BLaER1 treated with 17β-estradiol and CSF1 and Interleukin-3, amounts not matched to agents 10 nM and 100 nM (cell line): ENCODE data around the gene KIAA0586.
"Not testable (repeated sequence)": the region's sequence is repeated elsewhere in the genome, so short reads cannot be mapped to it uniquely, and the experiment has no call there.

ENCODE experiments used
- H3K27ac ChIP-seq, 11 experiments: shearing (Covaris generic); formaldehyde crosslinking; 2 replicates each; pipeline ENCODE4 v1.8.1; 2022
- H3K27me3 ChIP-seq, 11 experiments: shearing (Covaris generic); formaldehyde crosslinking; 2 replicates each; pipeline ENCODE4 v1.8.1; 2022
- H3K36me3 ChIP-seq, 11 experiments: shearing (Covaris generic); formaldehyde crosslinking; 2 replicates each; pipeline ENCODE4 v1.8.1; 2022
- H3K4me1 ChIP-seq, 10 experiments: shearing (Covaris generic); formaldehyde crosslinking; 2 replicates each; pipeline ENCODE4 v1.8.1; 2022
- H3K4me2 ChIP-seq, 11 experiments: shearing (Covaris generic); formaldehyde crosslinking; 2 replicates each; pipeline ENCODE4 v1.8.1; 2022
- H3K4me3 ChIP-seq, 10 experiments: shearing (Covaris generic); formaldehyde crosslinking; 2 replicates each; pipeline ENCODE4 v1.8.1; 2022
- H3K9ac ChIP-seq, 11 experiments: shearing (Covaris generic); formaldehyde crosslinking; 2 replicates each; pipeline ENCODE4 v1.8.1; 2022
- H3K9me3 ChIP-seq, 11 experiments: shearing (Covaris generic); formaldehyde crosslinking; replicated peaks in 1 of 11; 2 replicates each; pipeline ENCODE4 v1.8.1; 2022
- H4K20me1 ChIP-seq, 11 experiments: shearing (Covaris generic); formaldehyde crosslinking; 2 replicates each; pipeline ENCODE4 v1.8.1; 2022
- Cebpa-rat ChIP-seq, 11 experiments: shearing (Covaris generic); IDR thresholded peaks; 2 replicates each; pipeline ENCODE4 v1.8.1; 2022

The KIAA0586 gene

GRCh38 chr14:58408681-58409215 lies 18.8 kb upstream of the KIAA0586 start:
- no peak overlapping the region for H3K4me3 ChIP-seq
- no peak overlapping the region for H3K27ac ChIP-seq
- no peak overlapping the region for H3K9ac ChIP-seq
- no peaks in the 10 kb centered on the region for H3K27me3 ChIP-seq
- peaks cover 59 to 86% (median 70%) of the 10 kb centered on the region in 11 experiments for H3K36me3 ChIP-seq
- H3K9me3 ChIP-seq = no peaks in the 10 kb centered on the region
- no peak for TF ChIP-seq Cebpa-rat (IDR thresholded peaks at IDR 0.05)
- no peaks in the 10 kb centered on the region for H3K4me1 ChIP-seq
- H4K20me1 ChIP-seq = peaks cover 0 to 9% (median 0%) of the 10 kb centered on the region in 11 experiments; a peak in 3 of 22 replicates
- H3K4me2 ChIP-seq = no peak overlapping the region

DNA sequence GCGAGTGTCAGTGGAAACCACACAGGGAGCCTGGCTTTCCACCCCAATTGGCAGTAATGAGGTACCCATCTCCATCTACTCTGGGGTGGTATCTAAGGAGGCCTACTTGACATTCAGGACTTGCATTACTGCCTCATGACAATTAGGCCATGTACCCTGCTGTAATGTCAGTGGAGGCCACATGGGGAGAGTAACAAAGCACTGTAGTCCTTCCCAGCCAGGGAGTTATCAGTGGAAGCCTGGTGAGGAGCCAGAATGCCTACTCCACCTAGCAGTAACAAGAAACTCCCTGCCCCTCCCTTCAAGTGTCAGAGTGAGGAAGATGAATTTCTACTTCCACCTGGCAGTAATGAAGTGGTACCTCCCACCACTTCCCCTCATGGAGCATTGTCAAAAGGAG lies 12.7 kb upstream of the KIAA0586 start:
- Histone ChIP-seq H3K9ac (no peak overlapping the region), H3K4me1 (peaks cover 0 to 9% (median 0%) of the 10 kb centered on the region in 10 experiments; a peak in 2 of 20 replicates), H4K20me1 (peaks cover 0 to 46% (median 9%) of the 10 kb centered on the region in 11 experiments; a peak in 9 of 22 replicates), H3K4me2 (no peak overlapping the region), H3K36me3 (peaks cover 75 to 98% (median 94%) of the 10 kb centered on the region in 11 experiments), H3K9me3 (peaks cover 5 to 11% (median 8%) of the 10 kb centered on the region in 11 experiments; a peak in 18 of 22 replicates), H3K27ac (no peak overlapping the region), H3K27me3 (no peaks in the 10 kb centered on the region), H3K4me3 (no peak overlapping the region)
- TF ChIP-seq Cebpa-rat (IDR thresholded peaks at IDR 0.05) = no peak

DNA sequence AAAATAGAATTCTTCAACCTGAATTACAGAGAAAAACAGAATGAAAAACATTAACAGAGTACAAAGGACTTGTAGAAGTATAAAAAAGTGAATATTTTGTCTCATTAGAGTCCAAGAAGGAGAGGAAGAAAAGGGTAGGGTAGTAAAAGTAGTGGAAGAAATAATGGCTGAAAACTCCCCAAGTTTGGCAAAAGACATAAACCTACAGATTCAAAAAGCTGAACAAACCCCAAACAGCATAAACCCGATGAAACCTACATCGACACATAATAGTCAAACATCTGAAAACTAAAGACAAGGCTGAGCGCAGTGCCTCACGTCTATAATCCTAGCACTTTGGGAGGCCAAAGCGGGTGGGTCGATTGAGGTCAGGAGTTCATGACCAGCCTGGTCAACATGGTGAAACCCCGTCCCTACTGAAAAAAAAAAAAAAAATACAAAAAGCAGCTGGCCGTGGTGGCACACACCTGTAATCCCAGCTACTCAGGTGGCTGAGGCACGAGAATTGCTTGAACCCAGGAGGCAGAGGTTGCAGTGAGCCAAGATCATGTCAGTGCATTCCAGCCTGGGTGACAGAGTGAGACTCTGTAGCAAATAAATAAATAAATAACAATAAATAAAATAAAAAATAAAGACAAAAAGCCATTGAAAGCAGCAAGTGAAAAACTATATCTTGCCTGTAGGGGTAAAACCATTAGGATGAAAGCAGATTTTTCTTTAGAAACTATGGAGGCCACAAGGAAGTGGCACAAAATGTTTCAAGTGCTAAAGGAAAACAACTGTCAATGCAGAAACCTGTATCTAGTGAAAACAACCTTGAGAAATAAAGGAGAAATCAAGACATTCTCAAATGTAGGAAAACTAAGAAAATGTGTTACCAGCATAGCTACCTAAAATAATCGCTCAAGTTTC lies 11.6 kb upstream of the KIAA0586 start:
- no peak overlapping the region for H3K4me3 ChIP-seq
- no peaks in the 10 kb centered on the region for H3K27me3 ChIP-seq
- H3K9ac ChIP-seq = no peak overlapping the region
- peaks cover 74 to 98% (median 94%) of the 10 kb centered on the region in 11 experiments for H3K36me3 ChIP-seq
- no peak overlapping the region for H3K27ac ChIP-seq
- no peak overlapping the region for H3K4me2 ChIP-seq
- peaks cover 0 to 53% (median 10%) of the 10 kb centered on the region in 11 experiments; a peak in 9 of 22 replicates for H4K20me1 ChIP-seq
- H3K4me1 ChIP-seq = peaks cover 0 to 9% (median 0%) of the 10 kb centered on the region in 10 experiments; a peak in 2 of 20 replicates
- peaks cover 5 to 11% (median 8%) of the 10 kb centered on the region in 11 experiments; a peak in 18 of 22 replicates for H3K9me3 ChIP-seq
- TF ChIP-seq Cebpa-rat (IDR thresholded peaks at IDR 0.05) = no peak

- peaks cover 74 to 98% (median 94%) of the 10 kb centered on the region in 11 experiments for H3K36me3 ChIP-seq
- not testable (repeated sequence) for H3K27ac ChIP-seq
Measured at GRCh38 chr14:58416934-58417333, 10.6 kb upstream of the KIAA0586 start.

GRCh38 chr14:58426670-58427280 lies 744 bp upstream of the KIAA0586 start:
- Histone ChIP-seq H3K9me3 (no peaks in the 10 kb centered on the region), H3K27me3 (no peaks in the 10 kb centered on the region), H3K36me3 (peaks cover 29 to 60% (median 43%) of the 10 kb centered on the region in 11 experiments), H3K27ac (peak overlapping the region; percentile 93 to 99 (median 98)), H3K4me1 (peaks cover 23 to 40% (median 33%) of the 10 kb centered on the region in 10 experiments), H4K20me1 (0 out of 22 replicates have a peak, but pooled peaks cover 0 to 2% (median 0%) of the 10 kb centered on the region in 11 experiments), H3K9ac (peak overlapping the region; percentile 88 to 98 (median 96)), H3K4me2 (peak overlapping the region; percentile 74 to 90 (median 85)), H3K4me3 (peak overlapping the region; percentile 78 to 94 (median 89))
- no peak for TF ChIP-seq Cebpa-rat (IDR thresholded peaks at IDR 0.05)

More at GRCh38 chr14:58416934-58417333, 10.6 kb upstream of the KIAA0586 start:
- Histone ChIP-seq H3K9me3 (peaks cover 5 to 11% (median 8%) of the 10 kb centered on the region in 11 experiments; a peak in 18 of 22 replicates), H4K20me1 (peaks cover 0 to 56% (median 10%) of the 10 kb centered on the region in 11 experiments; a peak in 9 of 22 replicates)
- H3K4me3 ChIP-seq, H3K4me2 ChIP-seq, H3K4me1 ChIP-seq, H3K9ac ChIP-seq, H3K27me3 ChIP-seq: not testable (repeated sequence)

DNA sequence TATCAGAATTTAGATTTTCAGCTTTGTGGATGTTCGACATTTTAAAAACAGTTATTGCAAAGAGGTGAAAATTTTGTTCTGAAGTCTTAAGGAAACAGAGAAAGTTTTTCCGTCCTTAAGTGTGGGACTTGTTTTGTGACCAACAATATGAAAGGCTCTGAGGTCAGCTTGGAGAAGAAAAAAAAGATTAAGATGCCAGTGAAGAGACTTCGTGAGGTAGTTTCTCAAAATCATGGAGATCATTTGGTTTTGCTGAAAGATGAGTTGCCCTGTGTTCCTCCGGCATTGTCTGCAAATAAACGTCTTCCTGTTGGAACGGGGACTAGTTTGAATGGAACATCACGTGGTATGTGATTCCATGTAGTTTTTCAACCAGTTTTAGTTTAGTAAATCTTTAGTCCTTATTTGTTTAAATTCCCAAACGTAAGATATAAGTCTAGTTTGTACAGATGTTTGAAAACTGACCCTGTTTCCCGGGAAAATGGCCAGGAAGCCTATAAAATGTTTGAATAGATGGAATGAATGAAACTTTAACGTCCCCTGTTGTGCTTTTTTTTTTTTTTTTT lies 682 bp downstream of the KIAA0586 start:
- Histone ChIP-seq H3K27me3 (no peaks in the 10 kb centered on the region), H3K4me2 (peak overlapping the region; percentile 77 to 98 (median 82)), H3K9ac (peak overlapping the region; percentile 88 to 98 (median 96)), H3K4me1 (peaks cover 23 to 40% (median 33%) of the 10 kb centered on the region in 10 experiments), H3K36me3 (peaks cover 29 to 60% (median 44%) of the 10 kb centered on the region in 11 experiments), H4K20me1 (no peaks in the 10 kb centered on the region), H3K4me3 (peak overlapping the region; percentile 78 to 94 (median 89)), H3K9me3 (no peaks in the 10 kb centered on the region), H3K27ac (peak overlapping the region; percentile 93 to 99 (median 98))
- TF ChIP-seq Cebpa-rat (IDR thresholded peaks at IDR 0.05) = no peak

DNA sequence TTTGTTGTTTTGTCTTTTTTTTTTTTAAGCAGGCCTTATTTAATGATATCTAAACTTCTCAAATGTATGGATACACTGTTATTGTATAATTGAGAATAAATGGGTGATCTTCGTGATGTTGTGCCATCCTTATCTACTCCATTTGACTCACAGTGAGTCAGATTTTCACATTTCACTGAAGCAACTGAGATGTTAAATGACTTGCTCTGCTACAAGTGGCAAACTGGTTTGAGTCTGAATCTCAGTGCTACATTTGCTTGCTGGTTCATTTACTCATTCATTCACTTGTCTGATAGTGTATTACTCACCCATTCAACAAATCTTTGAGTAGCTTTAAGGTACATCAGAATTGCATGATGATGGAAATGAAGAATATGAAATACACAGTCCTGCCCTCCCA lies 2.6 kb downstream of the KIAA0586 start:
- H4K20me1 ChIP-seq = no peaks in the 10 kb centered on the region
- H3K4me1 ChIP-seq = peaks cover 23 to 35% (median 32%) of the 10 kb centered on the region in 10 experiments
- no peak for TF ChIP-seq Cebpa-rat (IDR thresholded peaks at IDR 0.05)
- H3K4me3 ChIP-seq = no peak overlapping the region; a peak in 1 of 20 replicates
- peak overlapping the region in 9 of 11 experiments; percentile 9 to 98 (median 83); a peak in 14 of 22 replicates for H3K4me2 ChIP-seq
- no peak overlapping the region for H3K27ac ChIP-seq
- peak overlapping the region in 3 of 11 experiments; percentile 12 to 94 (median 40); a peak in 5 of 22 replicates for H3K9ac ChIP-seq
- peaks cover 25 to 60% (median 44%) of the 10 kb centered on the region in 11 experiments; a peak in 21 of 22 replicates for H3K36me3 ChIP-seq
- no peaks in the 10 kb centered on the region for H3K9me3 ChIP-seq
- no peaks in the 10 kb centered on the region for H3K27me3 ChIP-seq

GRCh38 chr14:58439476-58439875 lies 12.0 kb downstream of the KIAA0586 start:
- no peak for TF ChIP-seq Cebpa-rat (IDR thresholded peaks at IDR 0.05)
- H3K4me1 ChIP-seq = no peaks in the 10 kb centered on the region
- H3K9ac ChIP-seq = no peak overlapping the region
- no peak overlapping the region for H3K4me2 ChIP-seq
- no peaks in the 10 kb centered on the region for H3K9me3 ChIP-seq
- no peak overlapping the region for H3K4me3 ChIP-seq
- no peaks in the 10 kb centered on the region for H3K27me3 ChIP-seq
- no peak overlapping the region for H3K27ac ChIP-seq
- peaks cover 58 to 94% (median 83%) of the 10 kb centered on the region in 11 experiments for H3K36me3 ChIP-seq
- no peaks in the 10 kb centered on the region for H4K20me1 ChIP-seq
